ENCODE results near the gene TRAF1. TPM values are rescaled to one million over a fixed set of nuclear protein-coding genes. Genes with fewer than 3 reads are reported as not detected.

The TRAF1 gene
- total RNA-seq, 2 donors from 2014 or later, result 3.6 to 8.2 TPM

DNA sequence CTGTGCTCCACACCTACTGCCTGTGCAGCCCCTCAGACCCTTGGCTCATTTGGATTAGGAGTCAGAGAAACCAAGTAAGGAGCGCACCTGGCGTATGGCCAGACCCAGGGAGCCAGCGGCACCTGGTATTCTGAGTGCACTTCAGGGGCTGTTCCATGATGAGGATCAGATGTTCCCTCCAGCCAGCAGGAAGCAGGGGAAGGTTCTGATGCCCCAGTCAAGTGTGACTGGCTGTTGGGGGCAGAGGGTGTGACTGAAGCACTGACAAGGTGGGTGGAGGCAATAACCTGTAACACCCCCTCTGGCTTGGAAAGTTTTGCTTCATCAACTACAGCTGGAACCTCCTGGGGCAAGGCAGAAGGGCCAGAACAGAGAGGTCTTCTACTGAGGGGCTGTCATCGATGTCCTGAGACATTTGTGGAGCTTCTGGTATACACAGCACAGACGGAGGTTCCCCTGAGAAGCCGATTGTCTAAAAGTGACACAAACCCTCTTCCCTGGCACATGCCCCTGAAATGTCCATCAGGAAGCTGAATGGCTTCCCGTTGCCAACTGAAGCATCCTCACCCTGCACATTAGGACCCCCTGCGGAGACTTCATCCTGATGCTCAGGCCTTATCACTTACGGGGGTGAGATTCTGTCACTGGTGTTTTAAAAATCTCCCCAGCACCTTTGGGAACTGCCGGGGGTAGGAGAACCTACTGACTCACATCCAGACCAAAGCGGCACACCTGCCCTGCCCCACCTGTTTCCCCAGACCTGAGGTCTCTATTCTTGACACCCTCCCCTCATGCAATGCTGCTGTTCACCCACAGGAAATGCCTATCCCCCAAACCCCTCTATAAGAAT lies 21.1 kb downstream of the TRAF1 start:
- H3K9me3 ChIP-seq (ENCODE audit: control insufficient read depth, low read length), result no peaks in the 10 kb centered on the region
- H3K4me1 Mint-ChIP-seq, result peaks cover 8% of the 10 kb centered on the region
- no peak overlapping the region for H3K4me3 Mint-ChIP-seq
- no peaks in the 10 kb centered on the region for H3K27me3 ChIP-seq (ENCODE audit: control insufficient read depth, insufficient read depth, low read length, poor library complexity, severe bottlenecking)
- 94 to 96% methylated on average over 9 to 11 of the region's 11 CpGs for WGBS, 2 experiments (ENCODE audit: insufficient coverage in 1 of 2, insufficient read length in 1 of 2)
- no peaks in the 10 kb centered on the region for H3K4me1 ChIP-seq (ENCODE audit: control insufficient read depth, insufficient read depth, low read length)
- no peak overlapping the region for H3K27ac Mint-ChIP-seq
- peaks cover 3% of the 10 kb centered on the region for H3K27me3 Mint-ChIP-seq (ENCODE audit: insufficient read depth)
- DNase-seq, result no peak
- H3K9me3 Mint-ChIP-seq, result no peaks in the 10 kb centered on the region
- H3K4me3 ChIP-seq (ENCODE audit: low read length), result no peak overlapping the region
- no peaks in the 10 kb centered on the region for H3K36me3 Mint-ChIP-seq (ENCODE audit: low read depth)
- no peaks in the 10 kb centered on the region for H3K36me3 ChIP-seq (ENCODE audit: control insufficient read depth, insufficient read depth, low read length)
- TF ChIP-seq, protein P1, sequence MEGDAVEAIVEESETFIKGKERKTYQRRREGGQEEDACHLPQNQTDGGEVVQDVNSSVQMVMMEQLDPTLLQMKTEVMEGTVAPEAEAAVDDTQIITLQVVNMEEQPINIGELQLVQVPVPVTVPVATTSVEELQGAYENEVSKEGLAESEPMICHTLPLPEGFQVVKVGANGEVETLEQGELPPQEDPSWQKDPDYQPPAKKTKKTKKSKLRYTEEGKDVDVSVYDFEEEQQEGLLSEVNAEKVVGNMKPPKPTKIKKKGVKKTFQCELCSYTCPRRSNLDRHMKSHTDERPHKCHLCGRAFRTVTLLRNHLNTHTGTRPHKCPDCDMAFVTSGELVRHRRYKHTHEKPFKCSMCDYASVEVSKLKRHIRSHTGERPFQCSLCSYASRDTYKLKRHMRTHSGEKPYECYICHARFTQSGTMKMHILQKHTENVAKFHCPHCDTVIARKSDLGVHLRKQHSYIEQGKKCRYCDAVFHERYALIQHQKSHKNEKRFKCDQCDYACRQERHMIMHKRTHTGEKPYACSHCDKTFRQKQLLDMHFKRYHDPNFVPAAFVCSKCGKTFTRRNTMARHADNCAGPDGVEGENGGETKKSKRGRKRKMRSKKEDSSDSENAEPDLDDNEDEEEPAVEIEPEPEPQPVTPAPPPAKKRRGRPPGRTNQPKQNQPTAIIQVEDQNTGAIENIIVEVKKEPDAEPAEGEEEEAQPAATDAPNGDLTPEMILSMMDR (conservative IDR thresholded peaks at IDR 0.05), result peak; percentile 14
- H3K9ac ChIP-seq (ENCODE audit: extremely low read depth, low read length, poor library complexity, severe bottlenecking), result no peak overlapping the region
- H3K27ac ChIP-seq (ENCODE audit: low read depth, low read length), result no peak overlapping the region

DNA sequence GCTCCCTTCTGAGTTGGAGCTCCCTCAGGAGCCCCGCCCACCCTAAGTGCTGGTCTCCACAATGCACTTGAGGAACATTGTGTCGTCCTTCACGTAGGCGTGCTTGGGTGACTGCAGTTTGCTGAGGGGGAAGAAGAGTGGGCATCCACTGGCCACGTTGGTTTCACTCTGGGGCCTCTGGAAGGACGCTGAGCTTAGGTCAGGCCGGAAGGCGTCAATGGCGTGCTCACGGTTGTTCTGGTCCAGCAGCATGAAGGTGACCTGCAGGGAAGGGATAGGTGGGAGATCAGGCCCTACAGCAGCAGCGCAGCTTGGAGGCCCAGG lies 21.7 kb downstream of the TRAF1 start:
- H3K4me1 ChIP-seq (ENCODE audit: control insufficient read depth, insufficient read depth, low read length), result no peaks in the 10 kb centered on the region
- Mint-ChIP-seq H3K27me3 (ENCODE audit: insufficient read depth) (peaks cover 6% of the 10 kb centered on the region), H3K36me3 (ENCODE audit: low read depth) (no peaks in the 10 kb centered on the region), H3K4me1 (peaks cover 8% of the 10 kb centered on the region), H3K9me3 (no peaks in the 10 kb centered on the region), H3K27ac (no peak overlapping the region), H3K4me3 (no peak overlapping the region)
- 95 to 97% methylated on average over 9 to 11 of the region's 11 CpGs for WGBS, 2 experiments (ENCODE audit: insufficient coverage in 1 of 2, insufficient read length in 1 of 2)
- TF ChIP-seq, protein P1 (conservative IDR thresholded peaks at IDR 0.05), result no peak
- H3K36me3 ChIP-seq (ENCODE audit: control insufficient read depth, insufficient read depth, low read length), result no peaks in the 10 kb centered on the region
- no peaks in the 10 kb centered on the region for H3K9me3 ChIP-seq (ENCODE audit: control insufficient read depth, low read length)
- no peak for DNase-seq
- H3K9ac ChIP-seq (ENCODE audit: extremely low read depth, low read length, poor library complexity, severe bottlenecking), result no peak overlapping the region
- H3K4me3 ChIP-seq (ENCODE audit: low read length), result no peak overlapping the region
- no peak overlapping the region for H3K27ac ChIP-seq (ENCODE audit: low read depth, low read length)
- H3K27me3 ChIP-seq (ENCODE audit: control insufficient read depth, insufficient read depth, low read length, poor library complexity, severe bottlenecking), result no peaks in the 10 kb centered on the region

DNA sequence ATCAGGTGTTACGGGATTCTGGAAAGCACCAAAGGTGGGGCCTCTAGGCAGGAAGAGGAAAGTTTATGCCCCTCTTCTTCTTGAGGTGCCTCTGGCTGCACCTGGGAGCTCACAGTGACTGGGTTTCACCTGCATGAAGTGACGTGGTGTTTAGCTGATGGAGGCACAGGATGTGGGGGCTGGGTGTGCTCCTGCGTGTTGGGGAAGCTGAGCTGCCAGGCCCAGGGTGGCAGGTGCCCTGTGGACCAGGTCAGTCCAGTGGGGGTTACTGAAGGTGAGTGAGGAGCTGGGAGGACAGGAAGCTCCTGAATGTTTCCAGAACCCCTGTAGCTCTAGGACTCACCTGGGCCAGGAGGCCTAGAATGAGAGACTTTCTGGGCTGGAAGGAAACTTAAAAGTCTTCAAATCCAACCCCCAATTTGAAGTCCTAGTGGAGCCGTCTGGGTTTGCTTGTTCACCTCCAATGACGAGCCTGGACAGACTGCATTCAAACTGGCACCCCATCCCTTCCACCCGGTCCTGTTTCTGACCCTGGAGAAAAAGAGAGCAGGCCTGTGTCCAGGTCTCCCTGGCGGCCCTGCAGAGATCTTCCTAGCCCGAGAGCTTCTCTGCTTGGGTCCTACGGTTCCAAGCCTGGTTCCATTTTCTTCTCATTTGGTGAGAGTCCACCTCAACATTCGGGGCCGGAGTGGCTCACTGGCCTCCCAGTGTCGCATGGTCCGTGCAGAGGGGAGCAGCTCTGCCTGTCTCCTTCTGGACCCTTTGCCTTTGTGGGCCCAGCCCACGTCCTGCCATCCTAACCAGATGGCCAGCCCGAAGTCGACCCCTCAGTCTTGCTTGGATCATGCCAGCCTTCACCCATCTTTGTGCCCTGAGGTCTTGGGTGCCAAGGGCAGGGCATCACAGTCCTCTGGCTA lies 22.3 kb downstream of the TRAF1 start:
- WGBS, 2 experiments (ENCODE audit: insufficient coverage in 1 of 2, insufficient read length in 1 of 2), result 92% methylated on average over 15 to 16 of the region's 16 CpGs
- no peak for DNase-seq
- TF ChIP-seq, protein P1 (conservative IDR thresholded peaks at IDR 0.05), result no peak
- no peaks in the 10 kb centered on the region for H3K36me3 ChIP-seq (ENCODE audit: control insufficient read depth, insufficient read depth, low read length)
- no peak overlapping the region for H3K4me3 Mint-ChIP-seq
- no peak overlapping the region for H3K27ac ChIP-seq (ENCODE audit: low read depth, low read length)
- no peak overlapping the region for H3K4me3 ChIP-seq (ENCODE audit: low read length)
- H3K4me1 Mint-ChIP-seq, result peaks cover 8% of the 10 kb centered on the region
- no peaks in the 10 kb centered on the region for H3K36me3 Mint-ChIP-seq (ENCODE audit: low read depth)
- no peaks in the 10 kb centered on the region for H3K9me3 Mint-ChIP-seq
- no peaks in the 10 kb centered on the region for H3K9me3 ChIP-seq (ENCODE audit: control insufficient read depth, low read length)
- no peak overlapping the region for H3K9ac ChIP-seq (ENCODE audit: extremely low read depth, low read length, poor library complexity, severe bottlenecking)
- peaks cover 6% of the 10 kb centered on the region for H3K27me3 Mint-ChIP-seq (ENCODE audit: insufficient read depth)
- H3K27me3 ChIP-seq (ENCODE audit: control insufficient read depth, insufficient read depth, low read length, poor library complexity, severe bottlenecking), result no peaks in the 10 kb centered on the region
- H3K4me1 ChIP-seq (ENCODE audit: control insufficient read depth, insufficient read depth, low read length), result no peaks in the 10 kb centered on the region
- no peak overlapping the region for H3K27ac Mint-ChIP-seq

Data from endodermal cell (in vitro differentiated cells).